B cell (primary cell): ENCODE data around the gene SLC19A1.

Experiments
- CTCF ChIP-seq: fragments of 200-600 bp; IDR thresholded peaks from one replicate; pipeline ENCODE4 v1.8.0; 2022; ENCODE audit warnings: antibody characterized with exemption, mild to moderate bottlenecking
- EZH2 ChIP-seq: IDR thresholded peaks from 2 replicates; pipeline ENCODE4 v1.6.1; 2012; ENCODE audit warnings: borderline replicate concordance, low read depth, mild to moderate bottlenecking, moderate library complexity, low read length; ENCODE audit not compliant: insufficient read depth, poor library complexity, severe bottlenecking

- TF ChIP-seq CTCF (no peak), EZH2 (no peak)
Observed at GRCh38 chr21:45560106-45561021, 18.1 kb upstream of the SLC19A1 start.
